GM19467 (cell line): ENCODE results near the gene FAM20C.

ENCODE experiments used
- ATAC-seq: cut with Tn5 transposase; IDR thresholded peaks from one replicate; pipeline ENCODE4 v1.9.1; 2021; ENCODE audit warnings: mild to moderate bottlenecking, moderate library complexity; ENCODE audit not compliant: unreplicated experiment

FAM20C gene

DNA sequence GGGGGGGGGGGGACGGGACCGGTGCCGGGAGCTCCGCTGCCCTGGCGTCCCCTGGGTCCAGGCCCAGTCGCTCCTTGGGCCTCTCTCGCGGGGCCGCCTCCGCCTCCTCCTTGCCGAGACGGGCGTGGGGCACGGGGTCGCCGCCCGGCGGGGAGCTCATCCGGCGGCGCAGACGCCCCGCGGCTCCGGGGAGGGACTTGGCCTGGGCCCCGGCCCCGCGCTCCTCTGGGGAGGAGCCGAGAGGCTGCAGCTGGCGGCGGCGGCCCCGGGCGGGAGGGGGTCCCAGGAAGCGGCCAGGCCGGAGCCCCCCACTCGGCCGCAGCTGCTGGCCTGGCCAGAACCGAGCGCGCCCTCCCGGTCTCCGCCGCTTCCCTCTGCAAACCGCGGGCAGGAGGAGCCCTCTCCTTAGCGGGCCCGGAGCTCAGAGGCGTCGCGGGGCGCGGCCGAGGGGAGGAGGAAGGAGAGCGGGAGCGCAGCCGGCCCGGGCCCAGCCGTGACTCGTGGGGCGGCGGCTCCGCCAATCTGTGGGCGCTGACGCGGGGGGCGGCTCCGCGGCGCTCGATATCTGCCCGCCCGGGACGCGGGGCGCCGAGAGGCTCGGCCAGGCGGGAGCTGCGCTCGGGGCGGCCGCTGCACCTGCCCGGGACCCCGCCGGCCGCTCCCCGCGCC is at the start of gene FAM20C:
FAM20C (plus strand) TSS at position 591 of the 669 bp plus-strand sequence. CDS start 629 bp downstream, outside the sequence.
- ATAC-seq, result no peak

DNA sequence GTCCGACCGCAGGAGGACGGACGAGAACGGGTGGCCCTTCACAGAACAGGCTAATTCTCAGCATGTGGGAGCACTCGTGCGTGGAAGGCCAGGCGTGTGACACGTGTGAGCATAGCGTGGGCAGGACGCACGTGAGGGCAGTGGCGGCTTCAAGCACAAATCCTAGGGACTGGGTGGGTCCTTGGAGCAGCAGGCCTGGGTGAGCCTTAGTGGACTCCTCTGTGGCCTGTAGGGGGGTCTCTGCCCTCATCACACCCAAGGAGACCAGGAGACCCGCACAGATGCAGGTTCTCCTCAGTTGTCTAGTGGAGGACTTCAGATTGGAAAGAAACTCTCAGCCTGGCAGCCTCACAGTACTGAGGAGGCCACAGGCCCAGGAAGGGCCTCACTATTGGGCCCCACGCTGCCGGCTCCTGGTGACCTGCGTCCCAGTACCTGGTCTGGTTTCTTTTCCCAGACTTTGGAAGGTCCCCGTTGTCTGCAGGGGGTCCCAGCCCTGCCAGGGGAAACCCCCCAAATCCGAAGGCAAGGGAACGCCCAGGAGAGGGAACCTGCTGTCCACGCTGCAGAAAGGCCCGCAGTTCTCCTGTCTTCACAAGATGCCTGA is 49.1 kb upstream of the FAM20C start:
- no peak for ATAC-seq

DNA sequence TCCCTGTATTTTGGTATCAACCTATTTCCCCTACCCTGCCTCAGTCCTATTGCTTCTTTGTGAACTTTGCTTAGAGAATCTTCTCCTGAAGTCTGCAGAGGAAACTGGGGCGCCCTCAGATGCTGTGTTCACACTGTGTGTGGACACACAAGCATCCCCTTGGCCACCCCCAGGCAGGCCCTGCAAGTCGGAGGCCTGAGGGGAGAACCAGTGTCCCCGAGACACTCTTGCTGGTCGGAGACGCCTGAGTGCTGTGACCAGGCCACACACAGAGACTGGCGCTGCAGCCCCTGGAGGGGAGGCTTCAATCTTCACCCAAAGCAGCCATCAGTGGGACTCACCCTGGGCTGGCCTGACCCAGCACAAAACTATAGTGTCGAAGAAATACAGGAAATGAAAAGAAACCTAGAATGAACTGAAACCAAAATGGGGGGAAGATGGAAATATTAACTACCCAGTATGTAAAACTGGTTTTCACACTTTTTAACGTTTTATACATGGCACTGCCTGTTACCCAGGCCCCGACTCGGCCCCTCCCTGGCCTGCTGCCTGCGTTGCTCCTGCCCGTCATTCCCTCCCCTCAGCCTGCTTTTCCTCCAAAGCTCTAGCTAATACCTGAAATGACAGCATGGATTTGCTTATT is 48.4 kb upstream of the FAM20C start:
- no peak for ATAC-seq

DNA sequence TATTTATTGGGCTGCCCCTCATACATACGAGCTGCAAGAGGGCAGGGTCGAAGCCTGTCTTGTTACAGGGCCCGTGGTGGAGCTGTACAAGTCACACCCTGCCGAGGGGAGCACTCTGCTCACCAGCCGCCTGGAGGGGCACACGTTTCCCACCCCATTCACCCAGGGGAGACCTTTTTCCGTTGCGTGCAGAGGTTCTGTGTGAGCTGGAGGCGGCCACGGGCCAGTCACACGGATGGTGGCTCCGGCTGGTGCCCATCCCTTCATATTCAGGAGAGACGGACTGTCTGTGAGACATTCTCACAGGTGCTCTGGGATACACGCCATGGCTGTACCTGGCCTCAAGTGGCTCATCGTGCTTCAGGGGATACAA is 47.9 kb upstream of the FAM20C start:
- ATAC-seq, result no peak

DNA sequence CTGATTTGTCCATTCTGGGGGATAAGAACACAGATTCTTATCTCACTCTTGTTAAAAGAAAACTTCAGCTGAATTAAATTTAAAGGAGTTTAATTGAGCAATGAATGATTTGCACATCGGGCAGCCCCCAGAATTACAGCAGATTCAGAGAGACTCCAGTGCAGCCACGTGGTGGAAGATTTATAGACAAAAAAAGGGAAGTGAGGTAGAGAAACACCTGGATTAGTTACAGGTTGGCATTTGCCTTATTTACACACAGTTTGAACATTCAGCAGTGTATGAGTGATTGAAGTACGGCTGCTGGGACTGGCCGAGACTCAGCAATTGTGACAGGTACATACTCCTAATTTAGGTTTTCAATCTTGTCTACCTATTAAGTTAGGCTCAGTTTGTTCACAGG is 46.5 kb upstream of the FAM20C start:
- no peak for ATAC-seq

- no peak for ATAC-seq
Measured at GRCh38 chr7:148543-148931, 43.8 kb upstream of the FAM20C start.

- peak; percentile 96 for ATAC-seq
Measured at GRCh38 chr7:148932-149790, 43.2 kb upstream of the FAM20C start.

DNA sequence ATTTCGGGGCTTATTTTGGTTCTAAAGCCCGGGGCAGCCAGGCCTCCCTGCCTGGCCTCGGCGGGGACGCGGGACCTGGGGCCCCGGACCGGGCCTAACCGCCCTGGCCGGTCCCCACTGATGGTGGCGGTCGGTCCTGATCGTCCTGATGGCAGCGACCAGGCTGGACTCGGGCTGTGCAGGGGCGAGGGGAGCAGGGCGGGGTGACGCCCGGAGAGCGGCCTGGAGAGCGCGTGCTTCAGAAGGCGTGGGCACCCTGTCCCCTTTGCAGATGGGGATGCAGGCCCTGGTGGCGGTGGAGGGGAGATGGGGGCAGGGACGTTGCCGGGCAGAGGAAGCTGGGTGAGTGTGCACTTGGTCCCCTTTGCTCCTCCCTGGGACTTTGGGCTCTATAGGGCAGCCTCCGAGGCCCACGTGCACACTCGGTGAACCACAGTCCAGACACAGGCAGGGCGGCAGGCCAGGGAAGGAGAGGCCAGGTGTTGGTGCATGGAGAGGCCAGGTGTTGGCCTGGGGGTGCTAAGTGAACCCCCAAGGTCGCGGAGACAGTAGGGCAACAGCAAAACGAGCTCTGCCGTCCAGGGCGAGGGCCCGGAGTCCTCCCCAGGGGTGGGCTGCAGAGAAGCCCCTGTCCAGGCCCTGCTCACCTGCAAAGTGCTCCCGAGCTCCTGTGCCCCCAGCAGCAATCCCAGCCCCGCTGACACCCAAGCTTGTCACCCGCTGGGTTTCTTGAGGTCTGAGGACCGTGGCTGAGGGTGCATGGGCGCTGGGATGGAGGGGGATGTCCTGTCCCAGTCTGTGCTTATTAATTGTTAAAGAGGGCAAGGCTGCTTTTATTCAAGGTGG is 42.4 kb upstream of the FAM20C start:
- peak; percentile 14 for ATAC-seq

- ATAC-seq, result no peak
Measured at GRCh38 chr7:150811-151221, 41.6 kb upstream of the FAM20C start.

GRCh38 chr7:151346-152050 is 40.9 kb upstream of the FAM20C start:
- ATAC-seq, result no peak

DNA sequence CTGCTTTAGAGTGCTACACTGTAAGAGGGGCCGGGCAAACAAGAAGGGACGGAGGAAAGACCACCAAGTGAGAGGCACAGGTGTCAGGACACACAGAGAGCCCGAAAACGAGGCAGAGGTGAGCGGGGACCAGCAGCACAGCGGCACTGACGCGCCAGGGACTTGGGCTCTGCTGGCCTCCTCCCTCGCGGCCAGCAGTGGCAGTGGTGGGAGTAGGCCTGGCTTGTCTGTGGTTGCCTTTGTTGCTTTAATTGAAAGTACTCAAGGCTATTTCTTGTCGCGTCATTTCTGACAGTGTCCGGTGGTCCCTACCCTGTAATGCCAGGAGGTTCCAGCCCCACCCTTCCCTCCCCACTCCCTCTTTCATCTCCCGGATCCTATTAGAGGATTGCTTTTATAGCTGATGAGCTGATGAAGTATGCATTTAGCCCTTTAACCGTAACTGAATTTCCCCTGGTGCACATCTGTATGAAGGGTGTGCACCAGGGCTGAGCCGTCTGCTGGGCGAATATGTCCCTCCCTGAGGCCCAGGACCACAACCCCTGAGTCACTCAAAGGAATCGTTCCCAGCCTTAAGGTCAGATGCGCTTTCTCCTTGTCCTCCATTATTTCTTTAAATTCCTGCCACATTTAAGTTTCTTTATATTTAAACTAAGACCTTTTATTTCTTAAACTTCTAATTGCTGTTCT is 39.5 kb upstream of the FAM20C start:
- no peak for ATAC-seq

DNA sequence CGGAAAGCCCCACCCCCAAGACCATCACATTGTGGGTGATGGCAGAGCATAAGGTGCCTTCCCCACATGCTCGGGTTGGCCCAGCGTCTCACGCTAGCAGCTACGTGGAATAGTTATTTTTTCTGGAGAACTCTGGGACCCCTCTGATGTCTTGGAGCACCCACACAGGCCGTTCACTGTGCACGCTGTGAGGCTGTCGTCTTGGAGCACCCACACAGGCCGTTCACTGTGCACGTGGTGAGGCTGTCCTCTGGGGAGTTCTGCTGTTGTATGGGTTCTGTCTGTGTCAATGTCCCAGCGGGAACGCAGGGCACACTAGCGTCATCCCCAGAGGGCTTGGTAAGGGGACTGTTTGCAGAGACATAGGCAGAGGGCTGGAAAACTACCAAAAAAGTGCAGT is 38.8 kb upstream of the FAM20C start:
- no peak for ATAC-seq

- ATAC-seq, result no peak
Measured at GRCh38 chr7:154096-154799, 38.1 kb upstream of the FAM20C start.

- ATAC-seq, result no peak
Measured at GRCh38 chr7:155469-155900, 36.9 kb upstream of the FAM20C start.

- ATAC-seq, result no peak
Measured at GRCh38 chr7:156111-157007, 36.0 kb upstream of the FAM20C start.

- no peak for ATAC-seq
Measured at GRCh38 chr7:157008-157310, 35.4 kb upstream of the FAM20C start.

- ATAC-seq, result no peak
Measured at GRCh38 chr7:157771-158625, 34.4 kb upstream of the FAM20C start.
